HG02981 (cell line): Measurements from ENCODE around the gene HPS5.

Experiments
- ATAC-seq: cut with Tn5 transposase; IDR thresholded peaks from one replicate; pipeline ENCODE4 v1.9.1; 2021; ENCODE audit warnings: mild to moderate bottlenecking, moderate library complexity; ENCODE audit not compliant: unreplicated experiment

The HPS5 gene

GRCh38 chr11:18245396-18245795, 76.5 kb downstream of the HPS5 start:
- ATAC-seq: no peak

GRCh38 chr11:18243783-18244362, 78.1 kb downstream of the HPS5 start:
- ATAC-seq: no peak

GRCh38 chr11:18239655-18240054, 82.3 kb downstream of the HPS5 start:
- ATAC-seq: no peak

- ATAC-seq: no peak
These were observed 85.1 kb downstream of the HPS5 start, which contains the start of gene SAA4 for GRCh38 chr11:18236664-18237356. Gene SAA4, minus strand, starts transcription at chr11:18236802. Its CDS starts 876 bp downstream, at chr11:18235926.

- ATAC-seq: no peak
These were observed 86.3 kb downstream of the HPS5 start for GRCh38 chr11:18235394-18236334.

- no peak for ATAC-seq
These were observed 88.0 kb downstream of the HPS5 start for GRCh38 chr11:18233912-18234311.

- no peak for ATAC-seq
These were observed 91.1 kb downstream of the HPS5 start for GRCh38 chr11:18230859-18231258.

GRCh38 chr11:18229501-18229900, 92.4 kb downstream of the HPS5 start:
- peak; percentile 95 for ATAC-seq
